Measurements from ENCODE around the gene CHST8.
"Not testable (repeated sequence)": the region's sequence is repeated elsewhere in the genome, so short reads cannot be mapped to it uniquely, and the experiment has no call there.

CHST8 gene

GRCh38 chr19:33618363-33618762, 3.4 kb upstream of the CHST8 start:
- DNase-seq (ENCODE audit: low read depth): not testable (repeated sequence)

- DNase-seq (ENCODE audit: low read depth): no peak
These were observed 2.9 kb upstream of the CHST8 start for GRCh38 chr19:33618884-33619283.

DNA sequence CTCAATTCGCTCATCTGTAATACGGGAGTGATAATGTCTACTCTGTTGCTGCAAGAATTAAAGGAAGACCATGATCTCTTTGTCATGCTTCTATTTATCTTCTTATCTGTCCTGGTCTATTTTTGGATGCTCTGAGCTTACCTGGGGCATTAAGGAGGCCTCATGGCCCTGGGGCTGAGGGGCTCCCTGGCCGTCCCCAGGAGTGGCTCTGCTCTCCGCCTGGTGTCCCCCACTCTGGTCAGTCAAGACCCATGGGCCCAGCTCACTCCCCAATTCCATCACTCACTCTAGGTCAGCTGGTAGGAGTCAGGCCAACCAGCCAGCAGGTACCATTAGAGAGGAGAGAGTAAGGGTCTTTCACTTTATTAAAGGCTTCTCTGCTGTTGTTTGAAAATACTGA, 1.1 kb upstream of the CHST8 start:
- no peak for DNase-seq (ENCODE audit: low read depth)

GRCh38 chr19:33621065-33621785, 528 bp upstream of the CHST8 start:
- DNase-seq (ENCODE audit: low read depth): no peak

- no peak for DNase-seq (ENCODE audit: low read depth)
These were observed 704 bp downstream of the CHST8 start for GRCh38 chr19:33622505-33622808.

DNA sequence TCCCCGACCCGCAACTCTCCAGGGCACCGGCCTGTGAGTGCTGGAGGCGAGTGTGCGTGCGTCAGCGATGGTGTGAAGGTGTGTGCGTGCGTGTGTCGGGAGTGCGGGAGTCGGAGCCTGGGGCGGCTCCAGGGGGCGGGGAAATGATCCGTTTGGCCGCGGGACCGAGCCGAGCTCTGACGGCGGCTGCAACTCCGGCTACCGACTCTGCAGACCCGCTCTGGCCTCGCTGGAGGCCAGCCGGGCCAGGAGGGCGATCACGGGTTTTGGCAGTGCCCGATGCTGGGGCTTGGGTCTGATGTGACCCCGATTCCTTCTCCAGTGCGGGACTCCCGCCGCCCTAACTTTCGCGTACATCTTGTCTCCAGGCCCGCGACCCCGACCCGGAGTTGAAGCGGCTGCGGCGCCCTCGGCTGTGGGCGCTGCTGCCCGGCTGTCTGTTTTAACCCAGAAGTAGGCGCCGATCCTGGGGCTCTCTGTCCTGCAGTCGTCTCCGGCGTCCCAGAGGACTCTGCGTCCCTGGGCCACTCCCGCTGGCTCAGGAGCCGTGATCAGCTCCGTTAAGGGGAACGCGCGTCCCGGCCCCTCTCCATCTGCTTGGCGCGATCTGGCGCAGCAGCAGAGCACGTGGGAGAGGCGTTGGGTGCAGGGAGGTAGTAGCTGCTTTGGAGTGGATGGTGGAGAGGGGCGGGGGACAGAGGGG, 1.2 kb downstream of the CHST8 start:
- no peak for DNase-seq (ENCODE audit: low read depth)

GRCh38 chr19:33624586-33624985, 2.8 kb downstream of the CHST8 start:
- no peak for DNase-seq (ENCODE audit: low read depth)

- DNase-seq (ENCODE audit: low read depth): no peak
These were observed 5.8 kb downstream of the CHST8 start for GRCh38 chr19:33627526-33627925.

DNA sequence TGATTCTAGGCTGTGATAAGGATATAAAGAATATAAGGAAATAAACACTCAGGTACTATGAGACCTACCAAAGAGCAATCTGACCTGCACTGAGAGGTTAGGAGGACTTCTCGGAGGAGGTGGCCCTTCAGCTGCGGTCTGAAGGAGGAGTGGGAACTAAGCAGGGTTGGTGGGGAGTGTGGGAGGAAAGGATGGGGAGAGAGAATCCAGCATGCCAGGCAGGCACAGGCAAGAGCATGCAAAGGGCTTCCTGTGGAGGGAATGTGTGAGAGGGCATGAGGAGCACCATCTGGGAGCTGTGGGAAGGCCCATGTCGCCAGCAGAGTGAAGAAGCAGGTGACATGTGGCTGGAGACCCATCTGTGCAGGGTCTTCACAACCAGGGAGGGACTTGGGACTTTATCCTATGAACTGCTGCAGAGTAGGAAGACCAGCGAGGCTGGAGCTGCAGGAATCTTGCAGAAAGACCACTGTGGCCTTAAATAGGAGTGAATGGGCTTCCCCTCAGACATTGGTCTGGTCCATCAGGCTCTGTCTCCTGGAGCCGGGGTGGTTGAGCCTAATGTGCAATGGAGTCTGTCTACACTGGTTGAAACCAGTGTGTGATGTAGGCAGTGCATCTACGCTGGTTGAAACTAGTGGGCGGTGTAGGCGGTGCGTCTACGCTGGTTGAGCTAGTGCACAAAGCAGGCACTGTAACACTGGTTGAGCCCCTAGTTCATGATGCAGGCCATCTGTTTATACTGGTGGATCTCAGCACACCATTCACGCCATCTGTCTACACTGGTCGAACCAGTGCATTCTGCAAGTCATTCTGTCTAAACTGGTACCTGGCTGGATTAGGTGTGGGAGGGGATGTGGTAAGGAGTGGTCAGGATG, 6.4 kb downstream of the CHST8 start:
- DNase-seq (ENCODE audit: low read depth): no peak

GRCh38 chr19:33628921-33629825, 7.4 kb downstream of the CHST8 start:
- DNase-seq (ENCODE audit: low read depth): no peak

- no peak for DNase-seq (ENCODE audit: low read depth)
These were observed 8.1 kb downstream of the CHST8 start for GRCh38 chr19:33629826-33630375.

- no peak for DNase-seq (ENCODE audit: low read depth)
These were observed 9.3 kb downstream of the CHST8 start for GRCh38 chr19:33630880-33631608.

DNA sequence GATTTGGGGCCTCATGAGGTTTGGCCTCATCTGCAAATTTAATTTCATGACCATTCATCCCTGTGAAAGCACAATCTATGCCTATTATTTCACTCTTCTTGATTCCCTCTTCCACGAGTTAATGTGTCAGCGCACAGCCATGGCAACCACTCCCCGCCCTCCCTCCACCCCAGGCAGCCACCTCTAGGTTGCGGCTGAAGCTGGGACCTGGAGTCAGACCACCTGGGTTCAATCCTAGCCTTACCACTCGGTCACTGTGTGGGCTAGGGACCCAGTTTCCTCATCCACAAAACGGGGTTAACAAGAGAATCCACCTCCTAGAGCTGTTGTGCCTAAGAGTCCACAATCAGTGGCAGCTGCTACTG, 9.8 kb downstream of the CHST8 start:
- no peak for DNase-seq (ENCODE audit: low read depth)

- DNase-seq (ENCODE audit: low read depth): no peak
These were observed 12.8 kb downstream of the CHST8 start for GRCh38 chr19:33634361-33635091.

DNA sequence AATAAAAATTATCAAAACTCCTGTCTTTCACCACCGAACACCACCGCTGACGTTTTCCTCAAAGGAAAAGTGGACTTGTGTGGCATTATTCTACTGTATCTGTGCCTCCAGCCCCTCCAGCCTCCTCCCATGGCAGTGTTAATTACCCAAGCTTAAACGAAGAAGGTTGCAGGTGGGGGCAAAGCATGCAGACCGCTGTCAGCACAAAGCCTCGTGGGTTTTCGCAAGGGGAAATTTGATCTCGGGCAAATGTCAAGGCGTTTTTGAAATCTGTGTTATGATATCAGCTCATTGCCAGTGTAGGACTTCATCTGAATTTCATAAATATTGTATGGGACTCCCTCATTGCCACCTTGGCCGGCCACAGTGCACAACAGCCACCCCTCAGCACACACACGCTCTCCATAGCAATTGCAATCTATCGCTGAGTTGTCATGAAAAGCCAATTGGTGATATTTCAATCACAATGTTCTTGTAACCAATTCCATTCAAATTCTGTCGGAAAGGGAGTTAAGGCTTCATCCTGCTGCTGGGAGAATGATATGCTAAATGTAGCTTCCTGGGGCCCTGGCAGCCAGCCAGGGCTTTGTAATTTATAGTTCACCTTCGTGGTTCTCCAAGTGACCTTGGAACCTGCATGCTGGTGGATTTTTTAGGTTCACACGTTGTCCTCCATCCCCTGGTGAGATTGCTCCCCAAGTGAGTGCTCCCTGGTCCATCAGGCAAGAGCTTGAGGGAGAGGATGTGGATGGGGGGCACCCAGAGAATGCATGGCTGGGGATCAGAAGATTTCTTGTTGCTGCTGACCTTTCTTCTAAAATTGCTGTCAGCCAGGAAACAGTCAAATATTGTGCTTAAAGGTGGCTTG, 16.6 kb downstream of the CHST8 start:
- no peak for DNase-seq (ENCODE audit: low read depth)

GRCh38 chr19:33639035-33639681, 17.4 kb downstream of the CHST8 start:
- no peak for DNase-seq (ENCODE audit: low read depth)

DNA sequence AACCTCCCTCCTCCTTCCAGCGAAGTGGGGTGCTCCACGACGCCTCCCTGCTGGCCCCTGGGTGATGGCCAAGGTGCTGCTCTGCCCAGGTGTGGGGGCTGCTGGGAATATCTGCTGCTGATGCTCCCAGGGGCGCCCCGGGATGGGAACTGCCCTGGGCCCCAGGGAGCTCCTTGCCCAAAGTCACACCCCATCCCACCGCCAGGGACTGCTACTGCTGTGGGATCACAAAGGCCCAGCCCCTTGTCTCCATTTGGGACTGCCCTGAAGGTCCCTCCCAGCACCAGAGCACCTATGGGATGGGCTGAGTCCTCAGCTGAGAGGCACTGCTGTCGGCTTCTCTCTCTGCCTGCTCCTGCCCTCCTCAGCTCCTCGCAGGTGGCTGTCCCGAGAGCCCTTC, 19.0 kb downstream of the CHST8 start:
- no peak for DNase-seq (ENCODE audit: low read depth)

GRCh38 chr19:33641261-33641660, 19.5 kb downstream of the CHST8 start:
- no peak for DNase-seq (ENCODE audit: low read depth)
